ENCODE data around the gene KLHDC4. TPM values are rescaled to one million over a fixed set of nuclear protein-coding genes. Genes with fewer than 3 reads are reported as not detected.

The KLHDC4 gene
- polyA plus RNA-seq, 3 donors, result 11.2 to 26.4 (median 12.6) TPM

DNA sequence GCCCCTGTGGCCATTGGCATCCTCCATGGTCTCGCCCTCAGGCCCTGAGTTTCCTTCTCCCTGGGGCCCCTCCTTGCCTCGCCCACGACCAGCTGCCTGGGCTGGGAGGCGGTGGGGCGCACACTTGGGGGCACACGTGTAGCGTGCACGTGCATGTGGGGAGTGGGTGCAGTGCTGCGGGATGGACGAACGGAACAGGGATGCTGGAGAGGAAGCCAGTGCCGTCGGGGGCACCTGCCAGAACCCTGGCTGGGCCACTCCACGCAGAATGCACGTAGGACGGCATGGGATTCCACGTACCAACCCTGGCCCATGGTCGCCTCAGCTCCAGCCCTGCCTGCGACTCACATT lies 80.4 kb downstream of the KLHDC4 start:
- Histone ChIP-seq H4K20me1 (ENCODE audit: insufficient read depth, low read length) (no peaks in the 10 kb centered on the region), H3K9ac (ENCODE audit: insufficient read depth, low read length, poor library complexity, severe bottlenecking) (no peak overlapping the region)

DNA sequence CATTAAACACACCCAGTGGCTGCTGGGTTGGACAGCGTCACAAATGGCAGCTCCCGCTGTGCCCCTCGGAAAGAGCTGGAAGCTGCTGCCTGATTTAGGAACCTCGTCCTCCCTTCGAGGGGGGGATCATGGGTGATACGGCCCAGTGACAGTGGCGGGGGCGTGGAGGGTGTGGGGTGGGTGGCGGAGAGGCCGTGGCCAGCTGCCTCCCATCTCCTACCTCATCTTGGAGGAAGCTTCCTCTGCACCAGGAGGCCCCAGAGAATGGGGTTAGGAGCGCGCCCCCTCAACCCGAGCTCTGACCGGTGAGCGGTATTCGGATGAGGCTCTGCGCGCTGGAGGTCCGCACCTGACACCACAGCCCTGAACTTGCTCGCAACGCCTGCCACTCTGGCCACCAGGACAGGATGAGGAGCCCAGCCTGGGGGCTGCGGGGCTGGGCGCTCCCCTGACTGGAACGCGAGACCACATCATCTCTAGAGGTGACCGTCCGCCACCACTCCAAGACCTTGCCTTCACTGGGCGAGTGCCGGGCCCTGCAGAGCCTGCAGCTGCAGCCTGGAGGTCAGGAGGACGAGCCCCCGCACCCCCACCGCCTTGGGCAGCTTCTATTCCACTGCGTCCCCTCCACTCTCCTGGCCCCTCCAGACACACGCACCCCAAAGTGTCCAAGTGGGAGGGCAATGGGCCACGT lies 80.9 kb downstream of the KLHDC4 start:
- no peak overlapping the region for H3K4me3 ChIP-seq (replicated peaks in 1 of 3; ENCODE audit: low read depth in 2 of 3, low read length in 3 of 3)
- no peak overlapping the region for H3K4me3 Mint-ChIP-seq
- H3K9me3 ChIP-seq (replicated peaks in 1 of 2; ENCODE audit: control insufficient read depth in 1 of 2, insufficient read depth in 1 of 2, low read length in 2 of 2), result no peaks in the 10 kb centered on the region
- no peaks in the 10 kb centered on the region for H4K20me1 ChIP-seq (ENCODE audit: insufficient read depth, low read length)
- no peaks in the 10 kb centered on the region for H3K36me3 Mint-ChIP-seq
- H3K79me2 ChIP-seq (ENCODE audit: insufficient read depth, low read length), result no peaks in the 10 kb centered on the region
- H3K9ac ChIP-seq (ENCODE audit: insufficient read depth, low read length, poor library complexity, severe bottlenecking), result no peak overlapping the region
- no peak overlapping the region for H3K27ac Mint-ChIP-seq
- no peak overlapping the region for H3K27ac ChIP-seq (ENCODE audit: low read depth in 1 of 2, low read length in 2 of 2)
- WGBS (ENCODE audit: insufficient coverage), result 95% methylated on average over 20 of the region's 35 CpGs
- no peaks in the 10 kb centered on the region for H3K27me3 ChIP-seq (ENCODE audit: control insufficient read depth in 2 of 2, insufficient read depth in 2 of 2, low read length in 2 of 2)
- H3K27me3 Mint-ChIP-seq (ENCODE audit: low read depth in 3 of 3), result peaks cover 0 to 7% (median 1%) of the 10 kb centered on the region in 3 donors
- DNase-seq, result no peak
- H3K4me1 Mint-ChIP-seq, result peaks cover 9% of the 10 kb centered on the region
- no peaks in the 10 kb centered on the region for H3K36me3 ChIP-seq (replicated peaks in 1 of 2; ENCODE audit: control insufficient read depth in 1 of 2, insufficient read depth in 2 of 2, low read length in 2 of 2)
- H3K4me2 ChIP-seq (replicated peaks; ENCODE audit: extremely low read depth, low read length, poor library complexity, severe bottlenecking), result no peak overlapping the region
- peaks cover 0 to 1% (median 0%) of the 10 kb centered on the region in 7 donors for H3K9me3 Mint-ChIP-seq
- intact Hi-C loops (cut with micrococcal nuclease), result no loop called here
- no peak overlapping the region for H2AFZ ChIP-seq (ENCODE audit: insufficient read depth, low read depth, low read length, poor library complexity, severe bottlenecking)
- peaks cover 7 to 9% of the 10 kb centered on the region in 2 donors for H3K4me1 ChIP-seq (ENCODE audit: control insufficient read depth in 1 of 2, insufficient read depth in 2 of 2, low read length in 2 of 2)
- TF ChIP-seq, protein P1, sequence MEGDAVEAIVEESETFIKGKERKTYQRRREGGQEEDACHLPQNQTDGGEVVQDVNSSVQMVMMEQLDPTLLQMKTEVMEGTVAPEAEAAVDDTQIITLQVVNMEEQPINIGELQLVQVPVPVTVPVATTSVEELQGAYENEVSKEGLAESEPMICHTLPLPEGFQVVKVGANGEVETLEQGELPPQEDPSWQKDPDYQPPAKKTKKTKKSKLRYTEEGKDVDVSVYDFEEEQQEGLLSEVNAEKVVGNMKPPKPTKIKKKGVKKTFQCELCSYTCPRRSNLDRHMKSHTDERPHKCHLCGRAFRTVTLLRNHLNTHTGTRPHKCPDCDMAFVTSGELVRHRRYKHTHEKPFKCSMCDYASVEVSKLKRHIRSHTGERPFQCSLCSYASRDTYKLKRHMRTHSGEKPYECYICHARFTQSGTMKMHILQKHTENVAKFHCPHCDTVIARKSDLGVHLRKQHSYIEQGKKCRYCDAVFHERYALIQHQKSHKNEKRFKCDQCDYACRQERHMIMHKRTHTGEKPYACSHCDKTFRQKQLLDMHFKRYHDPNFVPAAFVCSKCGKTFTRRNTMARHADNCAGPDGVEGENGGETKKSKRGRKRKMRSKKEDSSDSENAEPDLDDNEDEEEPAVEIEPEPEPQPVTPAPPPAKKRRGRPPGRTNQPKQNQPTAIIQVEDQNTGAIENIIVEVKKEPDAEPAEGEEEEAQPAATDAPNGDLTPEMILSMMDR (IDR thresholded peaks at IDR 0.05), result no peak

More for the DNA sequence above, 80.4 kb downstream of the KLHDC4 start:
- Mint-ChIP-seq H3K27me3 (ENCODE audit: low read depth in 3 of 3) (peaks cover 0 to 7% (median 1%) of the 10 kb centered on the region in 3 donors), H3K4me3 (no peak overlapping the region), H3K4me1 (peaks cover 9% of the 10 kb centered on the region), H3K9me3 (peaks cover 0 to 1% (median 0%) of the 10 kb centered on the region in 7 donors), H3K27ac (no peak overlapping the region), H3K36me3 (no peaks in the 10 kb centered on the region)
- H3K27me3 ChIP-seq (ENCODE audit: control insufficient read depth in 2 of 2, insufficient read depth in 2 of 2, low read length in 2 of 2), result no peaks in the 10 kb centered on the region
- no peaks in the 10 kb centered on the region for H3K79me2 ChIP-seq (ENCODE audit: insufficient read depth, low read length)
- no peak overlapping the region for H2AFZ ChIP-seq (ENCODE audit: insufficient read depth, low read depth, low read length, poor library complexity, severe bottlenecking)
- H3K4me3 ChIP-seq (replicated peaks in 1 of 3; ENCODE audit: low read depth in 2 of 3, low read length in 3 of 3), result no peak overlapping the region
- H3K36me3 ChIP-seq (replicated peaks in 1 of 2; ENCODE audit: control insufficient read depth in 1 of 2, insufficient read depth in 2 of 2, low read length in 2 of 2), result no peaks in the 10 kb centered on the region
- DNase-seq, result no peak
- H3K27ac ChIP-seq (ENCODE audit: low read depth in 1 of 2, low read length in 2 of 2), result no peak overlapping the region
- H3K4me1 ChIP-seq (ENCODE audit: control insufficient read depth in 1 of 2, insufficient read depth in 2 of 2, low read length in 2 of 2), result peaks cover 7 to 9% of the 10 kb centered on the region in 2 donors
- H3K4me2 ChIP-seq (replicated peaks; ENCODE audit: extremely low read depth, low read length, poor library complexity, severe bottlenecking), result no peak overlapping the region
- 91% methylated on average over 11 of the region's 19 CpGs for WGBS (ENCODE audit: insufficient coverage)
- no peaks in the 10 kb centered on the region for H3K9me3 ChIP-seq (replicated peaks in 1 of 2; ENCODE audit: control insufficient read depth in 1 of 2, insufficient read depth in 1 of 2, low read length in 2 of 2)
- TF ChIP-seq, protein P1 (IDR thresholded peaks at IDR 0.05), result no peak
- intact Hi-C loops (cut with micrococcal nuclease), result no loop called here

Measured in CD14-positive monocyte (primary cell).